ENCODE data around the gene GPC5.

GRCh38 chr13:92218615-92219014, 820.2 kb downstream of the GPC5 start:
- TF ChIP-seq CTCF (IDR thresholded peaks at IDR 0.05): no peak
- no peak for TF ChIP-seq POLR2A (IDR thresholded peaks at IDR 0.05)
